Endodermal cell (in vitro differentiated cells): ENCODE results near the gene CSH1. TPM values are rescaled to one million over a fixed set of nuclear protein-coding genes. Genes with fewer than 3 reads are reported as not detected.
"Not testable (repeated sequence)": the region's sequence is repeated elsewhere in the genome, so short reads cannot be mapped to it uniquely, and the experiment has no call there.

Source experiments
- DNase-seq: peaks from one replicate; pipeline ENCODE4 v3.0.0-alpha.2; 2017
- H3K27ac ChIP-seq: 2 replicates; pipeline ENCODE4 v1.5.1; 2013; ENCODE audit warnings: mild to moderate bottlenecking, low read depth, low read length, moderate library complexity
- H3K27me3 ChIP-seq: 2 replicates; pipeline ENCODE4 v1.6.1; 2013; ENCODE audit warnings: mild to moderate bottlenecking, low read length, moderate library complexity; ENCODE audit not compliant: insufficient read depth, control insufficient read depth, poor library complexity, severe bottlenecking
- H3K36me3 ChIP-seq: 2 replicates; pipeline ENCODE4 v1.7.0; 2013; ENCODE audit warnings: mild to moderate bottlenecking, low read length, moderate library complexity; ENCODE audit not compliant: control insufficient read depth, insufficient read depth
- H3K4me1 ChIP-seq: one replicate; pipeline ENCODE4 v1.7.0; 2013; ENCODE audit warnings: low read length; ENCODE audit not compliant: control insufficient read depth, insufficient read depth
- H3K4me3 ChIP-seq: 2 replicates; pipeline ENCODE4 v1.5.1; 2013; ENCODE audit warnings: mild to moderate bottlenecking, low read length, moderate library complexity
- H3K9ac ChIP-seq: 2 replicates; pipeline ENCODE4 v1.6.1; 2013; ENCODE audit warnings: mild to moderate bottlenecking, low read length, moderate library complexity; ENCODE audit not compliant: poor library complexity, severe bottlenecking; ENCODE audit errors: extremely low read depth
- H3K9me3 ChIP-seq: 2 replicates; pipeline ENCODE4 v1.6.1; 2013; ENCODE audit warnings: mild to moderate bottlenecking, low read length, moderate library complexity; ENCODE audit not compliant: control insufficient read depth
- H3K27ac Mint-ChIP-seq: 2 replicates; pipeline ENCODE4 v1.8.0; 2020; ENCODE audit warnings: mixed read lengths
- H3K27me3 Mint-ChIP-seq: 2 replicates; pipeline ENCODE4 v1.8.0; 2021; ENCODE audit warnings: mild to moderate bottlenecking, mixed read lengths; ENCODE audit not compliant: insufficient read depth
- H3K36me3 Mint-ChIP-seq: 2 replicates; pipeline ENCODE4 v1.8.0; 2020; ENCODE audit warnings: low read depth, mixed read lengths
- H3K4me1 Mint-ChIP-seq: 2 replicates; pipeline ENCODE4 v1.8.0; 2020; ENCODE audit warnings: mixed read lengths
- H3K4me3 Mint-ChIP-seq: 2 replicates; pipeline ENCODE4 v1.8.0; 2020; ENCODE audit warnings: mild to moderate bottlenecking, moderate library complexity, mixed read lengths
- H3K9me3 Mint-ChIP-seq: 2 replicates; pipeline ENCODE4 v1.8.0; 2020; ENCODE audit warnings: mild to moderate bottlenecking, mixed read lengths
- WGBS, 2 experiments: methylation state at CpG; one replicate each; pipeline versions ENCODE4 v1.1.5 to v1.1.7; 2013; ENCODE audit warnings: missing lambda C conversion rate in 2 of 2, mixed read lengths in 1 of 2; ENCODE audit not compliant: insufficient coverage in 1 of 2, insufficient read length in 1 of 2; 5-methylcytosine and 5-hydroxymethylcytosine counted together
- long read RNA-seq, 4 experiments: library from polyadenylated mRNA in 2 of 4; library from RNA in 1 of 4; library from capped mRNA in 1 of 4; stranded (forward) in 3 of 4; unstranded in 1 of 4; transcript quantifications; one replicate each; pipeline ENCODE4 v2.0.0, GENCODE V29; 2020 to 2021; ENCODE audit warnings: inconsistent platforms in 1 of 4
- polyA plus RNA-seq, 2 experiments: library from polyadenylated mRNA; stranded (reverse); fragments of 50-300 nt; gene quantifications; one replicate each; pipeline ENCODE4 v1.2.3, GENCODE V29; 2013
- total RNA-seq, 2 donors: library from RNA; stranded (reverse); fragmentation: NEBNext Ultra II Directional in 1 of 2; extraction: Animal tissue kit (Norgen Biotek cat#: 25700) in 1 of 2; gene quantifications; 2 replicates in 1 of 2; 3 replicates in 1 of 2; pipeline ENCODE4 v1.2.1, GENCODE V29; 2021
- TF ChIP-seq, protein P1 (sequence below): fragments of 200-600 bp; sonication (generic); conservative IDR thresholded peaks from 2 replicates; pipeline ENCODE4 v1.5.0; 2021; ENCODE audit warnings: antibody characterized with exemption, mild to moderate bottlenecking

The CSH1 gene
- under 1 TPM in 1 of 2 donors, not detected in 1; 0.64 TPM for total RNA-seq
- not detected for polyA plus RNA-seq (2013, experiment 1 of 2)
- polyA plus RNA-seq (2013, experiment 2 of 2) = not detected
- long read RNA-seq, experiment 1 = 0 reads
- long read RNA-seq, experiment 2 = 0 reads
- long read RNA-seq, experiment 3, partial matches to known transcripts = 0 of 1 reads
- long read RNA-seq, experiment 3, other reads (novel, unspliced or antisense) = 0 of 1 reads
- long read RNA-seq, experiment 4 = 0 reads

DNA sequence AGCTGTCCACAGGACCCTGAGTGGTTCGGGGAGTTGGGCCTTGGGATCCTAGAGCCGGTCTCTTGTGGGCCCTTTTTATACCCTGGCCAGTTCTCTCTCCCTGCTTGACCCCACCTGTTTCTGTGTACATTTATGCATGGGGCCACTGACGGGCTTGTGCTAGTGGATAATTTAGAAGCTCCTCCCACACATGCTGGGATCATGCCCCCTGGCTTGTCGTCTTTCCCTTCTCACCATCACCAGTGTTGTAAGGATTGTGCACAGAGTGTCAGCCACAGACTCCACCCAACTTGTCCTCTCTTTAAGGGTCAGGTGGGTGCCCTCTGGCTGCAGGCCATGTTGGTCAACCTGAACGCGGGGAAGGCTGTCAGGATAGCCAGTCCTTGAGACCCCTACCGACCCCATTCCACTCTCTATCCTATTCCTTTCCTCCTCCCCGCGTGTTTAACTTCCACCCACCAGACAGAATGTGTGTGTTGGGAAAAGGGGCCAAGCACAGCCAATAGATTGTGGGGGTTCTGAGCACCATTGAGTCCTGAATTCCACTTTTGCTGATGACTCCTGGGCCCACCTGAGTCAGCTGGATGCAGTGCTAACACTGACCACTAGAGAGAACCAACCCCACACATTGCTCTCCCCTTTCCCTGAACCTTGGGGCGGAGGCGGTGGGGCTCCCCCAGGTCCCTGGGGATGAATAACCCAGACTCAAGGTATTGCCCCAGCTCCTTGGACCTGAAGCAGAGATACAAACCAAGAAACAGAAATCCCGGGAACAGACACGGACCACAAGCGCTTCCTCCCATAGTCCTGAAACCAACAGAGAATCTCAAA is at the start of gene CSH1:
TSS of gene CSH1 (minus strand) at position 51 of the 831 bp plus-strand sequence. CDS start 63 bp downstream, outside the sequence.
- DNase-seq, H3K9me3 Mint-ChIP-seq, H3K36me3 ChIP-seq, H3K27ac ChIP-seq, H3K4me3 Mint-ChIP-seq, H3K9me3 ChIP-seq, H3K9ac ChIP-seq, H3K36me3 Mint-ChIP-seq, H3K4me3 ChIP-seq, H3K27ac Mint-ChIP-seq, H3K27me3 ChIP-seq, H3K4me1 Mint-ChIP-seq, H3K4me1 ChIP-seq: not testable (repeated sequence)
- 91% methylated on average over 5 of the region's 14 CpGs; no CpG with 5 or more reads in 1 of the 2 experiments for WGBS, 2 experiments
- H3K27me3 Mint-ChIP-seq = peaks cover 11% of the 10 kb centered on the region

DNA sequence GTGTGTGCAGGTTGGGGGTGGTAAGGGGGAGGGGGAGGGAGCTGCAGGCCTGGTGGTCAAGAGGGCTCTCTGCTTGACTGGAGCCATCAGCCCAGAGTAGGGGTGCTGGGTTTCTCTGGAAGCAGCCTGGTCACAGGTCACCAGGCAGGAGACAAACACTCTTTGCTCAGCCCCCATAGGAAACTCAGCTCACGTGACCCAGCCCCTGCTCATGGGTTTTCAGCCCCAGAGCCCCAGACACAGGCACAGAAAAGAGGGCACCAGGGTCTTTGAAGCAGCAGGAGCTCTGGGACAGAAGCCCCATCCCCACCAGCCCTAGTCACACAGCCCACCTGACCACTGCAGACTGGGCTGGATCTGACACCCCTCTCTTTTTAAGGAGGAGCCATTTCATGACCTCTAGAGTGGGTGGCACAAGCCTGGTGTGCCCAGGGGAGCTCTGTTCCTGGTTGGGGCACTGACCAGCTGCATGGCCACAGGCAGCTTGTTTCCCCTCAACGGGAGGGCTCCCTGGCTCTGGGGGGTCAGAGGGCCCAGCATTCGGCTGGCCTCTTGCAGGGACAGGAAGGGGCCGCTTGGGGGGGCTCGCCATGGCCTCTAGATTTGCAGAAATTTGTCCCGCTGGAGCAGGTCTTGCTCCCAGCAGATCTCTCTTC is 49.5 kb upstream of the CSH1 start:
- no peak overlapping the region for H3K9ac ChIP-seq
- Mint-ChIP-seq H3K4me1 (no peaks in the 10 kb centered on the region), H3K9me3 (no peaks in the 10 kb centered on the region), H3K36me3 (no peaks in the 10 kb centered on the region), H3K4me3 (no peak overlapping the region), H3K27ac (no peak overlapping the region), H3K27me3 (peaks cover 2% of the 10 kb centered on the region)
- TF ChIP-seq, protein P1, sequence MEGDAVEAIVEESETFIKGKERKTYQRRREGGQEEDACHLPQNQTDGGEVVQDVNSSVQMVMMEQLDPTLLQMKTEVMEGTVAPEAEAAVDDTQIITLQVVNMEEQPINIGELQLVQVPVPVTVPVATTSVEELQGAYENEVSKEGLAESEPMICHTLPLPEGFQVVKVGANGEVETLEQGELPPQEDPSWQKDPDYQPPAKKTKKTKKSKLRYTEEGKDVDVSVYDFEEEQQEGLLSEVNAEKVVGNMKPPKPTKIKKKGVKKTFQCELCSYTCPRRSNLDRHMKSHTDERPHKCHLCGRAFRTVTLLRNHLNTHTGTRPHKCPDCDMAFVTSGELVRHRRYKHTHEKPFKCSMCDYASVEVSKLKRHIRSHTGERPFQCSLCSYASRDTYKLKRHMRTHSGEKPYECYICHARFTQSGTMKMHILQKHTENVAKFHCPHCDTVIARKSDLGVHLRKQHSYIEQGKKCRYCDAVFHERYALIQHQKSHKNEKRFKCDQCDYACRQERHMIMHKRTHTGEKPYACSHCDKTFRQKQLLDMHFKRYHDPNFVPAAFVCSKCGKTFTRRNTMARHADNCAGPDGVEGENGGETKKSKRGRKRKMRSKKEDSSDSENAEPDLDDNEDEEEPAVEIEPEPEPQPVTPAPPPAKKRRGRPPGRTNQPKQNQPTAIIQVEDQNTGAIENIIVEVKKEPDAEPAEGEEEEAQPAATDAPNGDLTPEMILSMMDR = no peak
- H3K27ac ChIP-seq = no peak overlapping the region
- no peak for DNase-seq
- H3K4me1 ChIP-seq = no peaks in the 10 kb centered on the region
- H3K9me3 ChIP-seq = no peaks in the 10 kb centered on the region
- 86 to 100% methylated on average over 1 to 6 of the region's 6 CpGs for WGBS, 2 experiments
- no peak overlapping the region for H3K4me3 ChIP-seq
- no peaks in the 10 kb centered on the region for H3K27me3 ChIP-seq
- no peaks in the 10 kb centered on the region for H3K36me3 ChIP-seq

DNA sequence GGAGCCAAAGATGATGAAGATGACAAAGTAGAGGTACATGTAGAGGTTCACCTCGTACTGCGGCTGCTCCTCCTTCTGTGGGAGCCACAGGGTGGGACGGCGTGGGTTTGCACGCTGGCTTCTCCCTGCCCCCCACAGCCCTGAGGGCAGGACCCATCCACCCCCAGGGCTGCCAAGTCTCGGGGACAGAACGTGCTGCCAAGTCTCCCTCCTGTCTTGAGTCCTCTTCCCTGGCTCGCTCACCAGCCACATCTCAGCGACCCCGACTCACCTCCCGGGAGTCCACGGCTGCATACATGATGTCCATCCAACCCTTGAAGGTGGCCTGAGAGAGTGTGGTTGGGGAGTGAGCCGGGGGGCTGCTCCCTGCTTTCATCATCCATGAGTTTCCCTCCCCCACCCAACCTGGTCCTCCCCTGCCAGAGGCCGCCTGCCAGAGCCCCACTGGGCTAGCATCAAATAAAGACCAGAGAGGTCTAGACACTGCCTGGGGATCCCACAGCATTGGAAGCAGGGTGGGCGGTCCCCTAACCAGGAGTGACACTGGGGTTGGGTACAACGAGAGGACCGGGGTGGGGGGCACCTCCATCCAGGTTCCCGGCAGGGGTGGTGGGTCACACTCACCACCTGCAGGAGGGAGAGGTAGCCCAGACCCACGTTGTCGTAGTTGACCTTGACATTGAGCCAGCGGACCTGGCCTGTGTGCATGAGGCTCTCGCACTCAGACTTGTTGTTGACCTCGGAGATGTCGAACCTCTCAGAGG is 48.5 kb upstream of the CSH1 start:
- H3K36me3 Mint-ChIP-seq = no peaks in the 10 kb centered on the region
- Histone ChIP-seq H3K27ac (no peak overlapping the region), H3K9ac (no peak overlapping the region), H3K36me3 (no peaks in the 10 kb centered on the region), H3K4me3 (no peak overlapping the region), H3K9me3 (no peaks in the 10 kb centered on the region), H3K4me1 (no peaks in the 10 kb centered on the region), H3K27me3 (no peaks in the 10 kb centered on the region)
- no peaks in the 10 kb centered on the region for H3K9me3 Mint-ChIP-seq
- peaks cover 2% of the 10 kb centered on the region for H3K27me3 Mint-ChIP-seq
- no peak for DNase-seq
- no peak overlapping the region for H3K27ac Mint-ChIP-seq
- no peaks in the 10 kb centered on the region for H3K4me1 Mint-ChIP-seq
- TF ChIP-seq, protein P1 = no peak
- 91 to 97% methylated on average over 15 to 24 of the region's 24 CpGs for WGBS, 2 experiments
- H3K4me3 Mint-ChIP-seq = no peak overlapping the region
